Osteoblast (primary cell): ENCODE measurements around the gene MT4. TPM values are rescaled to one million over a fixed set of nuclear protein-coding genes. Genes with fewer than 3 reads are reported as not detected.

Experiments
- DNase-seq: peaks from one replicate; pipeline ENCODE4 v3.0.0; 2011; ENCODE audit warnings: low spot score, mixed read lengths; ENCODE audit not compliant: insufficient read length; ENCODE audit errors: missing footprints
- H2AFZ ChIP-seq: 2 replicates; pipeline ENCODE4 v1.6.0; 2011; ENCODE audit warnings: mild to moderate bottlenecking, low read length
- H3K27ac ChIP-seq: 2 replicates; pipeline ENCODE4 v1.5.1; 2011; ENCODE audit warnings: mild to moderate bottlenecking, low read depth, low read length, moderate library complexity
- H3K27me3 ChIP-seq: 2 replicates; pipeline ENCODE4 v1.6.0; 2012; ENCODE audit warnings: mild to moderate bottlenecking, control low read depth, inconsistent platforms, low read length, moderate library complexity; ENCODE audit not compliant: insufficient read depth
- H3K36me3 ChIP-seq: 2 replicates; pipeline ENCODE4 v1.5.1; 2011; ENCODE audit warnings: mild to moderate bottlenecking, low read length, control low read depth, moderate library complexity; ENCODE audit not compliant: insufficient read depth
- H3K4me1 ChIP-seq: 2 replicates; pipeline ENCODE4 v1.5.1; 2011; ENCODE audit warnings: mild to moderate bottlenecking, low read length, control low read depth, moderate library complexity; ENCODE audit not compliant: insufficient read depth
- H3K4me2 ChIP-seq: 2 replicates; pipeline ENCODE4 v1.6.0; 2011; ENCODE audit warnings: mild to moderate bottlenecking, low read length; ENCODE audit not compliant: insufficient read depth
- H3K4me3 ChIP-seq: fragments of 200-600 bp; sonication (generic); 3 replicates; pipeline ENCODE4 v1.5.1; 2012; ENCODE audit warnings: mild to moderate bottlenecking, low read length, inconsistent platforms; ENCODE audit not compliant: insufficient read depth
- H3K79me2 ChIP-seq: 2 replicates; pipeline ENCODE4 v1.6.0; 2012; ENCODE audit warnings: mild to moderate bottlenecking, low read length, control low read depth, inconsistent platforms; ENCODE audit not compliant: insufficient read depth
- H3K9me3 ChIP-seq: 2 replicates; pipeline ENCODE4 v1.5.1; 2011; ENCODE audit warnings: low read depth, low read length, control low read depth
- H4K20me1 ChIP-seq: 2 replicates; pipeline ENCODE4 v1.6.0; 2012; ENCODE audit warnings: mild to moderate bottlenecking, low read length, control low read depth; ENCODE audit not compliant: insufficient read depth
- CTCF ChIP-seq: IDR thresholded peaks from 2 replicates; pipeline ENCODE4 v1.5.1; 2011; ENCODE audit warnings: mild to moderate bottlenecking, low read depth, low read length, moderate library complexity; ENCODE audit errors: extremely low read depth
- total RNA-seq: library from RNA; depleted of rRNA; stranded (reverse); fragments of >200 nt; gene quantifications from 2 replicates; pipeline ENCODE4 v1.2.3, GENCODE V29; 2012

Gene MT4
- total RNA-seq, 1 donor: not detected

GRCh38 chr16:56571525-56571924, 6.7 kb downstream of the MT4 start:
- Histone ChIP-seq H3K27ac (no peak overlapping the region), H3K4me1 (no peaks in the 10 kb centered on the region), H2AFZ (no peak overlapping the region), H4K20me1 (no peaks in the 10 kb centered on the region), H3K79me2 (no peaks in the 10 kb centered on the region), H3K4me3 (no peak overlapping the region), H3K9me3 (no peaks in the 10 kb centered on the region), H3K4me2 (no peak overlapping the region), H3K27me3 (peaks cover 11% of the 10 kb centered on the region), H3K36me3 (no peaks in the 10 kb centered on the region)
- DNase-seq: no peak
- TF ChIP-seq CTCF: no peak

- H3K9me3 ChIP-seq: no peaks in the 10 kb centered on the region
- H3K79me2 ChIP-seq: no peaks in the 10 kb centered on the region
- H4K20me1 ChIP-seq: no peaks in the 10 kb centered on the region
- no peak overlapping the region for H3K4me2 ChIP-seq
- peaks cover 11% of the 10 kb centered on the region for H3K27me3 ChIP-seq
- no peak overlapping the region for H2AFZ ChIP-seq
- H3K36me3 ChIP-seq: no peaks in the 10 kb centered on the region
- DNase-seq: no peak
- TF ChIP-seq CTCF: no peak
- H3K4me1 ChIP-seq: no peaks in the 10 kb centered on the region
- H3K27ac ChIP-seq: no peak overlapping the region
- no peak overlapping the region for H3K4me3 ChIP-seq
Observed at GRCh38 chr16:56574625-56575024, 9.8 kb downstream of the MT4 start.

- DNase-seq: no peak
- Histone ChIP-seq H3K4me3 (no peak overlapping the region), H2AFZ (no peak overlapping the region), H3K27me3 (peaks cover 4% of the 10 kb centered on the region), H3K79me2 (no peaks in the 10 kb centered on the region), H3K9me3 (no peaks in the 10 kb centered on the region), H3K36me3 (no peaks in the 10 kb centered on the region), H3K27ac (no peak overlapping the region), H4K20me1 (no peaks in the 10 kb centered on the region), H3K4me2 (no peak overlapping the region), H3K4me1 (no peaks in the 10 kb centered on the region)
- peak; percentile 74 for TF ChIP-seq CTCF
Observed at GRCh38 chr16:56576585-56577299, 11.9 kb downstream of the MT4 start.

- no peaks in the 10 kb centered on the region for H3K79me2 ChIP-seq
- H3K27me3 ChIP-seq: peaks cover 4% of the 10 kb centered on the region
- H3K36me3 ChIP-seq: no peaks in the 10 kb centered on the region
- no peaks in the 10 kb centered on the region for H3K4me1 ChIP-seq
- no peak overlapping the region for H2AFZ ChIP-seq
- DNase-seq: no peak
- no peaks in the 10 kb centered on the region for H4K20me1 ChIP-seq
- no peak overlapping the region for H3K4me3 ChIP-seq
- no peak for TF ChIP-seq CTCF
- no peaks in the 10 kb centered on the region for H3K9me3 ChIP-seq
- no peak overlapping the region for H3K4me2 ChIP-seq
- H3K27ac ChIP-seq: no peak overlapping the region
Observed at GRCh38 chr16:56577300-56577625, 12.4 kb downstream of the MT4 start.
